ENCODE data around the gene BUD13.
"Not testable (repeated sequence)": the region's sequence is repeated elsewhere in the genome, so short reads cannot be mapped to it uniquely, and the experiment has no call there.

Gene BUD13

GRCh38 chr11:116813170-116813569 lies 40.4 kb upstream of the BUD13 start:
- no peak for TF ChIP-seq CTCF (conservative IDR thresholded peaks at IDR 0.05; ENCODE audit: low read length)
- DNase-seq (ENCODE audit: low read depth): no peak
- H3K4me3 ChIP-seq (ENCODE audit: low read length): no peak overlapping the region

GRCh38 chr11:116812109-116812508 lies 39.3 kb upstream of the BUD13 start:
- no peak for DNase-seq (ENCODE audit: low read depth)
- TF ChIP-seq CTCF (conservative IDR thresholded peaks at IDR 0.05; ENCODE audit: low read length): no peak
- no peak overlapping the region for H3K4me3 ChIP-seq (ENCODE audit: low read length)

GRCh38 chr11:116811194-116811593 lies 38.4 kb upstream of the BUD13 start:
- no peak for DNase-seq (ENCODE audit: low read depth)
- TF ChIP-seq CTCF (conservative IDR thresholded peaks at IDR 0.05; ENCODE audit: low read length): no peak
- H3K4me3 ChIP-seq (ENCODE audit: low read length): no peak overlapping the region

GRCh38 chr11:116808262-116809175 lies 35.7 kb upstream of the BUD13 start:
- peak; percentile 47 for DNase-seq (ENCODE audit: low read depth)
- no peak for TF ChIP-seq CTCF (conservative IDR thresholded peaks at IDR 0.05; ENCODE audit: low read length)

GRCh38 chr11:116807601-116808261 lies 34.9 kb upstream of the BUD13 start:
- H3K4me3 ChIP-seq (ENCODE audit: low read length): no peak overlapping the region
- DNase-seq (ENCODE audit: low read depth): no peak
- no peak for TF ChIP-seq CTCF (conservative IDR thresholded peaks at IDR 0.05; ENCODE audit: low read length)

More at GRCh38 chr11:116808262-116809175, 35.7 kb upstream of the BUD13 start:
- H3K4me3 ChIP-seq (ENCODE audit: low read length): no peak overlapping the region

- no peak for DNase-seq (ENCODE audit: low read depth)
- no peak for TF ChIP-seq CTCF (conservative IDR thresholded peaks at IDR 0.05; ENCODE audit: low read length)
- no peak overlapping the region for H3K4me3 ChIP-seq (ENCODE audit: low read length)
Measured at GRCh38 chr11:116804001-116804400, 31.2 kb upstream of the BUD13 start.

GRCh38 chr11:116801662-116802061 lies 28.9 kb upstream of the BUD13 start:
- DNase-seq (ENCODE audit: low read depth); H3K4me3 ChIP-seq (ENCODE audit: low read length): not testable (repeated sequence)
